Anterior cingulate cortex (tissue), 58 donors: ENCODE results near the gene ZC3H10.

ENCODE experiments used
- DNase-seq, 58 donors: peaks; one replicate each; lab custom pipeline; 2025; lab: John Stamatoyannopoulos, UW

ZC3H10 gene

GRCh38 chr12:56099787-56100186 lies 18.3 kb upstream of the ZC3H10 start:
- DNase-seq: no peak

GRCh38 chr12:56101045-56101444 lies 17.0 kb upstream of the ZC3H10 start:
- DNase-seq: no peak

- DNase-seq: no peak
Measured at GRCh38 chr12:56102683-56103065, 15.4 kb upstream of the ZC3H10 start.

- no peak for DNase-seq
Measured at GRCh38 chr12:56103066-56103711, 14.9 kb upstream of the ZC3H10 start.

- DNase-seq: no peak
Measured at GRCh38 chr12:56103823-56104108, 14.3 kb upstream of the ZC3H10 start.

- peak; percentile 66 to 99 (median 95) for DNase-seq
Measured at GRCh38 chr12:56104109-56104814, 13.8 kb upstream of the ZC3H10 start, which contains the start of gene PA2G4. Gene PA2G4 (plus strand): TSS chr12:56104559. CDS start chr12:56104738, 179 bp downstream.

- peak in 6 of 58 donors; percentile 12 to 60 (median 38) for DNase-seq
Measured at GRCh38 chr12:56104815-56105608, 13.1 kb upstream of the ZC3H10 start.

- DNase-seq: no peak
Measured at GRCh38 chr12:56105609-56105902, 12.5 kb upstream of the ZC3H10 start.

- no peak for DNase-seq
Measured at GRCh38 chr12:56107242-56107641, 10.8 kb upstream of the ZC3H10 start.

GRCh38 chr12:56110571-56110970 lies 7.5 kb upstream of the ZC3H10 start:
- no peak for DNase-seq

GRCh38 chr12:56114084-56114483 lies 4.0 kb upstream of the ZC3H10 start:
- DNase-seq: no peak

GRCh38 chr12:56115329-56115728 lies 2.7 kb upstream of the ZC3H10 start:
- DNase-seq: peak in 5 of 58 donors; percentile 3 to 7 (median 4)

GRCh38 chr12:56116267-56117081 lies 1.6 kb upstream of the ZC3H10 start, which contains the start of gene RPL41:
Gene RPL41 (plus strand): TSS chr12:56116633.
- peak; percentile 13 to 97 (median 89) for DNase-seq

GRCh38 chr12:56117082-56117706 lies 872 bp upstream of the ZC3H10 start:
- DNase-seq: peak in 1 of 58 donors; percentile 2

GRCh38 chr12:56118688-56119357 lies 757 bp downstream of the ZC3H10 start:
- no peak for DNase-seq

- DNase-seq: peak in 41 of 58 donors; percentile 1 to 65 (median 27)
Measured at GRCh38 chr12:56119361-56119796, 1.3 kb downstream of the ZC3H10 start.

- no peak for DNase-seq
Measured at GRCh38 chr12:56120158-56120846, 2.2 kb downstream of the ZC3H10 start.

- no peak for DNase-seq
Measured at GRCh38 chr12:56121204-56121870, 3.3 kb downstream of the ZC3H10 start.
